Measurements from ENCODE around the gene ABTB1. TPM values are rescaled to one million over a fixed set of nuclear protein-coding genes. Genes with fewer than 3 reads are reported as not detected.

Gene ABTB1
- total RNA-seq, 6 experiments from 2014 or later = 9.5 to 14.0 (median 11.5) TPM

DNA sequence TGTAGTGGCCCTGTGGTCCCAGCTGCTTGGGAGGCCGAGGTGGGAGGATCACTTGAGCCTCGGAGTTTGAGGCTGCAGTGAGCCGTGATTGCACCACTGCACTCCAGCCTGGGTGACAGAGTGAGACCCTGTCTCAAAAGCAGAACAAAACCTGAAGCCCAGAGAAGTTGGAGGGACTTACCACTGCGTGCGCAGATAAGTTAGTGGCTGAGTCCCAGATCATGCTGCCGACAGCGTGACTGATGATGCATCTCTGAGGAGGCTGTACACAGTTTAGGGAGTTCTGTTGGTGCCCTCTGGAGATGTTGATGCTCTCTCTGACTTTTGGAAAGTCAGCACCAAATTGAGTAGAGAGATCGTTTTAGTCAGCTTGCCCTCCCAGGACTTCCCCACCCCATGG lies 15.8 kb upstream of the ABTB1 start:
- no peaks in the 10 kb centered on the region for H3K36me3 Mint-ChIP-seq (ENCODE audit: low read depth)
- TF ChIP-seq, protein P1, sequence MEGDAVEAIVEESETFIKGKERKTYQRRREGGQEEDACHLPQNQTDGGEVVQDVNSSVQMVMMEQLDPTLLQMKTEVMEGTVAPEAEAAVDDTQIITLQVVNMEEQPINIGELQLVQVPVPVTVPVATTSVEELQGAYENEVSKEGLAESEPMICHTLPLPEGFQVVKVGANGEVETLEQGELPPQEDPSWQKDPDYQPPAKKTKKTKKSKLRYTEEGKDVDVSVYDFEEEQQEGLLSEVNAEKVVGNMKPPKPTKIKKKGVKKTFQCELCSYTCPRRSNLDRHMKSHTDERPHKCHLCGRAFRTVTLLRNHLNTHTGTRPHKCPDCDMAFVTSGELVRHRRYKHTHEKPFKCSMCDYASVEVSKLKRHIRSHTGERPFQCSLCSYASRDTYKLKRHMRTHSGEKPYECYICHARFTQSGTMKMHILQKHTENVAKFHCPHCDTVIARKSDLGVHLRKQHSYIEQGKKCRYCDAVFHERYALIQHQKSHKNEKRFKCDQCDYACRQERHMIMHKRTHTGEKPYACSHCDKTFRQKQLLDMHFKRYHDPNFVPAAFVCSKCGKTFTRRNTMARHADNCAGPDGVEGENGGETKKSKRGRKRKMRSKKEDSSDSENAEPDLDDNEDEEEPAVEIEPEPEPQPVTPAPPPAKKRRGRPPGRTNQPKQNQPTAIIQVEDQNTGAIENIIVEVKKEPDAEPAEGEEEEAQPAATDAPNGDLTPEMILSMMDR (IDR thresholded peaks at IDR 0.05) = no peak
- no peak overlapping the region for H3K27ac Mint-ChIP-seq
- DNase-seq = no peak
- peaks cover 1% of the 10 kb centered on the region; the same call in 1 of the 2 replicates for H3K27me3 Mint-ChIP-seq (ENCODE audit: insufficient read depth)
- no peak overlapping the region for H3K4me3 Mint-ChIP-seq
- H3K9me3 Mint-ChIP-seq = no peaks in the 10 kb centered on the region
- peaks cover 34% of the 10 kb centered on the region for H3K4me1 Mint-ChIP-seq (ENCODE audit: low read depth)

DNA sequence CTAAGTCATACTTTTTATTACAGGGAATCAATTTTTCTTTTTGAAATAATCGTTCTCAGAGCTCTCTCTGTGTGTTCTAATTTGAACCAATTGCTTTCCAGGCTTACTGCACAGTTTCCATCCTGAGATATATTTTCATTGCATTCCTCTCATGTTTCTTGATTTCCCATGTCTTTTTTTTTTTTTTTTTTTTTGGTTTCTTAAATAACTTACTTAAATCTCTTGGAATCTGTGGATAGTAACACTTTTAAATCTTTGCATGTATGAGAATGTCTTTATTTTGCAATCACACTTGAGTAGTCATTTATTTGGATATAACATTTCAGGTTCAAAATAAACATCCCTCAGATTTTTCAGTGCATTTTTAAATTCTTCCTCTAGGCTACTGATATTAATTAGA lies 14.5 kb upstream of the ABTB1 start:
- Mint-ChIP-seq H3K4me3 (no peak overlapping the region), H3K27me3 (ENCODE audit: insufficient read depth) (peaks cover 2% of the 10 kb centered on the region; the same call in 1 of the 2 replicates), H3K4me1 (ENCODE audit: low read depth) (peaks cover 34% of the 10 kb centered on the region), H3K36me3 (ENCODE audit: low read depth) (no peaks in the 10 kb centered on the region), H3K27ac (no peak overlapping the region), H3K9me3 (no peaks in the 10 kb centered on the region)
- no peak for DNase-seq
- TF ChIP-seq, protein P1 (IDR thresholded peaks at IDR 0.05) = no peak

DNA sequence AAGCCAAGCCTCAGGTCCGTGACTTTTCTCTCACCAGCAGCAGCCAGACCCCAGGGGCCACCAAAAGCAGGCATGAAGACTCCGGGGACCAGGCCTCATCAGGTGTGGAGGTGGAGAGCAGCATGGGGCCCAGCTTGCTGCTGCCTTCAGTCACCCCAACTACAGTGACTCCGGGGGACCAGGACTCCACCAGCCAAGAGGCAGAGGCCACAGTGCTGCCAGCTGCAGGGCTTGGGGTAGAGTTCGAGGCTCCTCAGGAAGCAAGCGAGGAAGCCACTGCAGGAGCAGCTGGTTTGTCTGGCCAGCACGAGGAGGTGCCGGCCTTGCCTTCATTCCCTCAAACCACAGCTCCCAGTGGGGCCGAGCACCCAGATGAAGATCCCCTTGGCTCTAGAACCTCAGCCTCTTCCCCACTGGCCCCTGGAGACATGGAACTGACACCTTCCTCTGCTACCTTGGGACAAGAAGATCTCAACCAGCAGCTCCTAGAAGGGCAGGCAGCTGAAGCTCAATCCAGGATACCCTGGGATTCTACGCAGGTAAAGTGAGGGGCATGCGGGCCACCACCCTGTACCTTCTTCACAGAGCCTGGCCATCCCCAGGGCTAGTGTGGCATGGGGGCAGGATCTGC lies 12.0 kb upstream of the ABTB1 start:
- H3K9me3 Mint-ChIP-seq = no peaks in the 10 kb centered on the region
- H3K4me1 Mint-ChIP-seq (ENCODE audit: low read depth) = peaks cover 27% of the 10 kb centered on the region
- H3K4me3 Mint-ChIP-seq = no peak overlapping the region
- TF ChIP-seq, protein P1 (IDR thresholded peaks at IDR 0.05) = no peak
- peaks cover 6% of the 10 kb centered on the region; the same call in 1 of the 2 replicates for H3K27me3 Mint-ChIP-seq (ENCODE audit: insufficient read depth)
- H3K27ac Mint-ChIP-seq = no peak overlapping the region
- H3K36me3 Mint-ChIP-seq (ENCODE audit: low read depth) = no peaks in the 10 kb centered on the region
- DNase-seq = no peak

DNA sequence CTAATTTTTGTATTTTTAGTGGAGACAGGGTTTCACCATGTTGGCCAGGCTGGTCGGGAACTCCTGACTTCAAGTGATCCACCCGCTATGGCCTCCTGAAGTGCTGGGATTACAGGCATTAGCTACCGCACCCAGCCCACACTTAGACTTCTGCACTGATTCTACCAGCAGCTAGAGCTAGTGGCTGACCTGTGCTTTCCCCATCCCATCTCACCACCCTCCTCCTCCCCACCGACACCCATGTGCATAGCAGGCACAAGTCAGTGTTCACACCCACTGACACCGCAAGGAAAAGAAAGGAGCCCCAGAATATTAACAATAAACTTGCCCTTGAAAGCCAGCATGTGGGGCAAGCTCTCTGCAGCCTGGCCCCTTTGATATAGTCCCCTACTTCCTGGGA lies 11.2 kb upstream of the ABTB1 start:
- Mint-ChIP-seq H3K27me3 (ENCODE audit: insufficient read depth) (peaks cover 6% of the 10 kb centered on the region; the same call in 1 of the 2 replicates), H3K27ac (no peak overlapping the region), H3K9me3 (no peaks in the 10 kb centered on the region), H3K36me3 (ENCODE audit: low read depth) (no peaks in the 10 kb centered on the region), H3K4me3 (no peak overlapping the region), H3K4me1 (ENCODE audit: low read depth) (peaks cover 25% of the 10 kb centered on the region)
- no peak for DNase-seq
- TF ChIP-seq, protein P1 (IDR thresholded peaks at IDR 0.05) = no peak

DNA sequence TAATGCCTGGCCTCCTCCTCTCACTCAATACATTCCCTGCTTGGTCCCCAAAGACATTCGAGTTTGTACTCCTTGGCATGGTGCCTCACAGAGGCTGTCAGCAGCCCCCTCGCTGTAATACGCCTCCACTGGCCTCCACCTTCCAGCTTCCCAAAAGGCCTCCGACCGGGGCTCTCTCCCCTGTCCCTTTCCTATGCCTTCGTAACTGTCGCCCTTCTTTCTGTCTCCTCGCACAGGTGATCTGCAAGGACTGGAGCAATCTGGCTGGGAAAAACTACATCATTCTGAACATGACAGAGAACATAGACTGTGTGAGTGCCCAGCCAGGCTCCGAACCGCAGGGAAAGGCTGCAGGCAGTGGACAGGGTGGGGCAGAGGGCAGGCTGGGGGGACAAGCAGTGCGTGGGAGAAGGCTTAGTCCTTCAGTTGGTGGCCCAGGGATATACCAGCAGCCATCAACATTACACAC lies 10.7 kb upstream of the ABTB1 start:
- H3K36me3 Mint-ChIP-seq (ENCODE audit: low read depth) = no peaks in the 10 kb centered on the region
- H3K4me1 Mint-ChIP-seq (ENCODE audit: low read depth) = peaks cover 25% of the 10 kb centered on the region
- no peak overlapping the region for H3K27ac Mint-ChIP-seq
- H3K9me3 Mint-ChIP-seq = no peaks in the 10 kb centered on the region
- H3K27me3 Mint-ChIP-seq (ENCODE audit: insufficient read depth) = peaks cover 6% of the 10 kb centered on the region; the same call in 1 of the 2 replicates
- no peak for DNase-seq
- TF ChIP-seq, protein P1 (IDR thresholded peaks at IDR 0.05) = no peak
- H3K4me3 Mint-ChIP-seq = no peak overlapping the region

Data from HFFc6 (cell line).